HepG2 (cell line): ENCODE data around the gene EGF. TPM values are rescaled to one million over a fixed set of nuclear protein-coding genes. Genes with fewer than 3 reads are reported as not detected.

Experiments
- ATAC-seq: fragments of 200-7000 bp; cut with Tn5 transposase; 3 replicates; pipeline ENCODE4 v1.9.1; 2020; ENCODE audit warnings: mild to moderate bottlenecking, moderate library complexity
- BruUV-seq: library from RNA; stranded (reverse); fragments of 400-500 nt; replicated peaks from 2 replicates; lab custom pipeline; 2021; lab: Mats Ljungman, UMichigan
- CTCF ChIA-PET: fragments of 300-600 bp; formaldehyde crosslinking; extraction: SDS; loops from one replicate; lab custom pipeline; 2021; ENCODE audit warnings: low total read pairs, inconsistent platforms, low intra/inter-chr PET ratio; lab: Yijun Ruan, JAX
- POLR2A ChIA-PET: fragments of 350-600 bp; sonication (Branson Sonifier 250); formaldehyde crosslinking; loops from one replicate; lab custom pipeline; 2020; ENCODE audit warnings: antibody characterized with exemption, inconsistent platforms; lab: Yijun Ruan, JAX
- DNase-seq: peaks from one replicate; pipeline ENCODE4 v3.0.0-alpha.2; 2015; ENCODE audit warnings: low spot score
- FAIRE-seq: peaks from 3 replicates; lab custom pipeline; 2011; peaks lifted over from hg19 to GRCh38; lab: Jason Lieb, UNC
- H2AFZ ChIP-seq: one replicate; pipeline ENCODE4 v1.6.1; 2011; ENCODE audit warnings: low read length, inconsistent platforms
- H3K27ac ChIP-seq: fragments of 300-600 bp; 3 replicates; pipeline ENCODE4 v1.8.0; 2011; ENCODE audit warnings: mixed run types, mild to moderate bottlenecking, mixed read lengths, low read length, inconsistent platforms; ENCODE audit not compliant: insufficient read depth; ENCODE audit errors: extremely low read length
- H3K27me3 ChIP-seq, 2 experiments: fragments of 200-600 bp in 1 of 2; 2 replicates in 1 of 2; 3 replicates in 1 of 2; pipeline versions ENCODE4 v1.6.0 to v1.8.0; 2011; ENCODE audit warnings: low read length in 2 of 2, mild to moderate bottlenecking in 2 of 2, moderate library complexity in 2 of 2, inconsistent platforms in 1 of 2; ENCODE audit not compliant: insufficient read depth in 2 of 2, control insufficient read depth in 1 of 2
- H3K36me3 ChIP-seq, 2 experiments: fragments of 200-600 bp in 1 of 2; replicated peaks in 1 of 2; 2 replicates in 1 of 2; 3 replicates in 1 of 2; pipeline versions ENCODE4 v1.5.1 to v1.8.0; 2011; ENCODE audit warnings: low read length in 2 of 2, inconsistent platforms in 1 of 2; ENCODE audit not compliant: insufficient read depth in 2 of 2, control insufficient read depth in 1 of 2
- H3K4me1 ChIP-seq: 2 replicates; pipeline ENCODE4 v1.5.1; 2012; ENCODE audit warnings: low read length, inconsistent platforms; ENCODE audit not compliant: insufficient read depth
- H3K4me2 ChIP-seq: 2 replicates; pipeline ENCODE4 v1.6.0; 2011; ENCODE audit warnings: low read depth, low read length, inconsistent platforms
- H3K4me3 ChIP-seq, 3 experiments: fragments of 200-600 bp in 1 of 3; sonication (generic), shearing (Covaris generic) in 1 of 3; replicated peaks in 1 of 3; 2 replicates each; pipeline ENCODE4 v1.5.1; 2011 to 2016; ENCODE audit warnings: low read length in 3 of 3, inconsistent platforms in 2 of 3, low read depth in 2 of 3, mild to moderate bottlenecking in 2 of 3, control low read depth in 1 of 3, mixed read lengths in 1 of 3; ENCODE audit not compliant: insufficient read depth in 1 of 3
- H3K79me2 ChIP-seq: one replicate; pipeline ENCODE4 v1.6.1; 2011; ENCODE audit warnings: low read length, inconsistent platforms; ENCODE audit not compliant: insufficient read depth
- H3K9ac ChIP-seq: 2 replicates; pipeline ENCODE4 v1.6.0; 2011; ENCODE audit warnings: mild to moderate bottlenecking, low read depth, low read length, inconsistent platforms; ENCODE audit not compliant: insufficient read depth
- H3K9me3 ChIP-seq: 2 replicates; pipeline ENCODE4 v1.5.1; 2012; ENCODE audit warnings: mild to moderate bottlenecking, low read length
- H4K20me1 ChIP-seq: 2 replicates; pipeline ENCODE4 v1.6.0; 2011; ENCODE audit warnings: inconsistent platforms, mild to moderate bottlenecking, low read length, moderate library complexity; ENCODE audit not compliant: insufficient read depth
- ATM ChIP-seq: fragments of 450-650 bp; IDR thresholded peaks from 2 replicates; pipeline ENCODE4 v1.7.1; 2017; ENCODE audit warnings: mild to moderate bottlenecking, borderline replicate concordance
- CHD2 ChIP-seq: IDR thresholded peaks from 2 replicates; pipeline ENCODE4 v1.6.1; 2011; ENCODE audit warnings: low read depth, low read length, improper control_type of control experiment
- FOXK2 ChIP-seq: fragments of 450-650 bp; IDR thresholded peaks from 2 replicates; pipeline ENCODE4 v1.6.1; 2016
- FOXP1 ChIP-seq, 2 experiments: fragments of 450-650 bp in 1 of 2; IDR thresholded peaks; 2 replicates each; pipeline ENCODE4 v1.6.1; 2017 to 2018; ENCODE audit warnings: antibody characterized with exemption in 1 of 2
- GPN1 ChIP-seq: sonication (generic); formaldehyde crosslinking; IDR thresholded peaks from 2 replicates; pipeline ENCODE4 v1.5.1; 2020; ENCODE audit warnings: missing genetic modification reagents, borderline replicate concordance
- HDAC2 ChIP-seq: sonication (generic); formaldehyde crosslinking; IDR thresholded peaks from 2 replicates; pipeline ENCODE4 v1.4.0; 2020; ENCODE audit warnings: missing genetic modification reagents
- KDM6A ChIP-seq: IDR thresholded peaks from 2 replicates; pipeline ENCODE4 v1.6.1; 2016; ENCODE audit warnings: low read depth
- MED8 ChIP-seq: sonication (generic); formaldehyde crosslinking; IDR thresholded peaks from 2 replicates; pipeline ENCODE4 v1.8.1; 2023; ENCODE audit warnings: mild to moderate bottlenecking, missing genetic modification reagents; ENCODE audit not compliant: insufficient replicate concordance
- NCOA2 ChIP-seq: sonication (generic); formaldehyde crosslinking; IDR thresholded peaks from 2 replicates; pipeline ENCODE4 v1.8.0; 2022; ENCODE audit warnings: inconsistent platforms
- RELA ChIP-seq: sonication (generic); formaldehyde crosslinking; IDR thresholded peaks from 2 replicates; pipeline ENCODE4 v1.4.0; 2020; ENCODE audit warnings: missing genetic modification reagents
- RFX5 ChIP-seq: IDR thresholded peaks from 2 replicates; pipeline ENCODE4 v1.6.1; 2011; ENCODE audit warnings: low read depth, low read length, improper control_type of control experiment
- SSRP1 ChIP-seq: IDR thresholded peaks from 2 replicates; pipeline ENCODE4 v1.6.1; 2016; ENCODE audit warnings: control low read depth
- ZKSCAN1 ChIP-seq: fragments of 150-350 bp; IDR thresholded peaks from 2 replicates; pipeline ENCODE4 v1.6.1; 2014; ENCODE audit warnings: low read length
- ZNF598 ChIP-seq: sonication (generic); formaldehyde crosslinking; IDR thresholded peaks from 2 replicates; pipeline ENCODE4 v1.5.1; 2020; ENCODE audit warnings: mild to moderate bottlenecking, missing genetic modification reagents, borderline replicate concordance
- ZNF850 ChIP-seq: sonication (generic); formaldehyde crosslinking; conservative IDR thresholded peaks from 2 replicates; pipeline ENCODE4 v1.9.0; 2021; ENCODE audit warnings: mild to moderate bottlenecking, missing genetic modification reagents
- WGBS: methylation state at CpG from one replicate; pipeline ENCODE4 v1.1.6; 2017; ENCODE audit warnings: low lambda C conversion rate; 5-methylcytosine and 5-hydroxymethylcytosine counted together
- in situ Hi-C: cut with HindIII; loops from 2 replicates; pipeline ENCODE4 v1.10.0; 2017; ENCODE audit warnings: low pct_unique_long_range_greater_than_20kb; ENCODE audit not compliant: extremely low pct_ligation_motif_present
- intact Hi-C: fragments of 100-400 bp; cut with micrococcal nuclease; formaldehyde crosslinking; loops from one replicate; pipeline ENCODE4 v1.10.0; 2022; ENCODE audit not compliant: unreplicated experiment
- polyA plus RNA-seq, 8 experiments: library from polyadenylated mRNA; depleted of rRNA in 3 of 8; stranded (reverse) in 7 of 8; unstranded in 1 of 8; fragments of >200 nt; fragmentation: Illumina TruSeq in 4 of 8; extraction: Trizol in 4 of 8; gene quantifications; 2 replicates each; pipeline versions ENCODE4 v1.2.1 to v1.2.3, GENCODE V29; 2011 to 2016; ENCODE audit warnings: low read depth in 4 of 8, missing spikeins in 1 of 8, mixed read lengths in 1 of 8; ENCODE audit not compliant: insufficient read depth in 1 of 8
- total RNA-seq, 5 experiments: library from RNA; depleted of rRNA; stranded (reverse); fragments of >200 nt; fragmentation: Illumina TruSeq; extraction: Trizol; gene quantifications; 2 replicates each; pipeline ENCODE4 v1.2.3, GENCODE V29; 2016; ENCODE audit warnings: low read depth in 1 of 5
- TF ChIP-seq, protein P1 (sequence below): sonication (generic); formaldehyde crosslinking; IDR thresholded peaks from 2 replicates; pipeline ENCODE4 v1.4.0; 2020; ENCODE audit warnings: missing genetic modification reagents
- TF ChIP-seq, protein P2 (sequence below): sonication (generic); formaldehyde crosslinking; IDR thresholded peaks from 2 replicates; pipeline ENCODE4 v1.4.0; 2020; ENCODE audit warnings: missing genetic modification reagents

EGF gene
- total and polyA plus RNA-seq, 2 of the 13 experiments (the other 11 are each of a cell fraction or from before 2014, with no cell fraction given): 0.07 to 0.08 TPM

DNA sequence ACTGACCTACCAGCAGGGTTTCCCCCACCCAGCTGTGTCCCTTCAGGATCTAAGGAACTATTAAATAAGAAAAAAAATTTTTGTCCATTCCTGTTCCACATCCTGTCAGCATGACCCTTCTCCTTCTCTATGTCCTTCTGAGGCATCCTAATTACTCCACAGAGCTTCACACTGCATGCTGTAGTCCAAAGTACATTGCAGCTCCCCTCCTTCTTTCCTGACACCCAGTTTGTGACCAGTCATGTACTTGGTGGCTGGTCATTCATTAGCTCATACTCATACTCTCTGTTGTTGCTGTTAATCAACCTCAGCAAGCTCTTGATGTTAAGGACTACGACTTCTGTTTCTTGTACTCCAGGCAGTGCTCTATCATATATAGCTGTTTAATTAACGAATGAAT lies 2.4 kb upstream of the EGF start:
- ATAC-seq (peak; percentile 51; the same call in 1 of the 3 replicates), FAIRE-seq (no peak), DNase-seq (no peak)
- TF ChIP-seq, protein P1, sequence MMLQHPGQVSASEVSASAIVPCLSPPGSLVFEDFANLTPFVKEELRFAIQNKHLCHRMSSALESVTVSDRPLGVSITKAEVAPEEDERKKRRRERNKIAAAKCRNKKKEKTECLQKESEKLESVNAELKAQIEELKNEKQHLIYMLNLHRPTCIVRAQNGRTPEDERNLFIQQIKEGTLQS (CRISPR knock-in tag): no peak
- TF ChIP-seq FOXP1 (IDR thresholded peaks at IDR 0.05): no peak
- no peak for TF ChIP-seq FOXP1 (CRISPR knock-in tag; IDR thresholded peaks at IDR 0.05)
- TF ChIP-seq ZNF850 (CRISPR knock-in tag): no peak
- H4K20me1 ChIP-seq: no peaks in the 10 kb centered on the region
- H3K36me3 ChIP-seq: no peaks in the 10 kb centered on the region
- H3K9ac ChIP-seq: no peak overlapping the region
- H3K9me3 ChIP-seq: no peaks in the 10 kb centered on the region
- H3K4me2 ChIP-seq: no peak overlapping the region
- no peak overlapping the region for H3K4me3 ChIP-seq
- in situ Hi-C loops (no loop called here), intact Hi-C loops (no loop called here)
- H3K27ac ChIP-seq: no peak overlapping the region
- CTCF ChIA-PET: no interaction called here
- no peak overlapping the region for H2AFZ ChIP-seq
- WGBS: 0% methylated on average over 2 of the region's 2 CpGs
- peaks cover 0 to 29% of the 10 kb centered on the region in 2 experiments; a peak in 2 of 5 replicates for H3K27me3 ChIP-seq
- POLR2A ChIA-PET: no interaction called here
- H3K4me1 ChIP-seq: no peaks in the 10 kb centered on the region
- BruUV-seq: no TSS peak
- H3K79me2 ChIP-seq: no peaks in the 10 kb centered on the region

DNA sequence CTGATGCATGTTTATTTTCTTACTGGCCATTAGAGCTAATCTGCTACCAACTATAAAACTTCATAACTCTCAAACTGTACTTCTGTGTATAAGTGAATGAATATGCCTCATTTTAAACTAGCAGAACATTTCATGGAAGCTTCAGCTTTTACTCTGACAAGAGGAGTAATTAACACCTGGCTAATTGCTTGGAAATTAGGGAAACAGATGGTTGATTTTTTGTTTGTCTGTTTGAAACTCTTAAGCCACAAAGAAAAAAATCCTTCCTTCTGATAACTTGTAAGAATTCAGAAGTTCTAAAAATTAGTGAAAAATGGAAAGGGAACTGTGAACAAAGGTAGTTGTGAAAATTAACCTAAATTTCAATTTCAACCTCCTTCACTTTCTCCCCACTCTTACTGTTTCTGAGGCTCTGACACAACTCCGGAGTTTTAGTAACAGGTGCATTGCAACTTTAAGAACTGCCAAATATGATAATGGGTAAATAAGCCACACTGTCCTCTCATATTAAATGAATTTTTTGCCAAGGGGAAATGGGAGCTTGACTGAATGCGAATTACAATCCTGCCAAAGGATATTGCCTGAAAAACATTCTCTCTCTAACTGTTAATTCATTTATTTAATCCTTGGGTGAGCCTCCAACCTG lies 1.0 kb downstream of the EGF start:
- H3K79me2 ChIP-seq: no peaks in the 10 kb centered on the region
- H3K4me2 ChIP-seq: no peak overlapping the region
- intact Hi-C loops (no loop called here), in situ Hi-C loops (no loop called here)
- no TSS peak for BruUV-seq
- H4K20me1 ChIP-seq: no peaks in the 10 kb centered on the region
- H2AFZ ChIP-seq: no peak overlapping the region
- H3K4me1 ChIP-seq: no peaks in the 10 kb centered on the region
- H3K27me3 ChIP-seq: peaks cover 0 to 40% of the 10 kb centered on the region in 2 experiments; a peak in 2 of 5 replicates
- no peak for ATAC-seq
- no peaks in the 10 kb centered on the region for H3K36me3 ChIP-seq
- no peak overlapping the region for H3K4me3 ChIP-seq
- WGBS: 6% methylated on average over 2 of the region's 2 CpGs
- ChIA-PET POLR2A (no interaction called here), CTCF (no interaction called here)
- DNase-seq: no peak
- H3K9me3 ChIP-seq: no peaks in the 10 kb centered on the region
- FAIRE-seq: no peak
- no peak overlapping the region for H3K27ac ChIP-seq
- no peak overlapping the region for H3K9ac ChIP-seq
- TF ChIP-seq RELA (CRISPR knock-in tag) (no peak), ZKSCAN1 (no peak), ATM (no peak), KDM6A (CRISPR knock-in tag) (no peak), NCOA2 (CRISPR knock-in tag) (no peak), MED8 (CRISPR knock-in tag) (no peak), ZNF598 (no peak), SSRP1 (CRISPR knock-in tag) (no peak), CHD2 (no peak), FOXK2 (no peak), HDAC2 (CRISPR knock-in tag) (no peak), RFX5 (no peak), GPN1 (CRISPR knock-in tag) (no peak)
- TF ChIP-seq, protein P2, sequence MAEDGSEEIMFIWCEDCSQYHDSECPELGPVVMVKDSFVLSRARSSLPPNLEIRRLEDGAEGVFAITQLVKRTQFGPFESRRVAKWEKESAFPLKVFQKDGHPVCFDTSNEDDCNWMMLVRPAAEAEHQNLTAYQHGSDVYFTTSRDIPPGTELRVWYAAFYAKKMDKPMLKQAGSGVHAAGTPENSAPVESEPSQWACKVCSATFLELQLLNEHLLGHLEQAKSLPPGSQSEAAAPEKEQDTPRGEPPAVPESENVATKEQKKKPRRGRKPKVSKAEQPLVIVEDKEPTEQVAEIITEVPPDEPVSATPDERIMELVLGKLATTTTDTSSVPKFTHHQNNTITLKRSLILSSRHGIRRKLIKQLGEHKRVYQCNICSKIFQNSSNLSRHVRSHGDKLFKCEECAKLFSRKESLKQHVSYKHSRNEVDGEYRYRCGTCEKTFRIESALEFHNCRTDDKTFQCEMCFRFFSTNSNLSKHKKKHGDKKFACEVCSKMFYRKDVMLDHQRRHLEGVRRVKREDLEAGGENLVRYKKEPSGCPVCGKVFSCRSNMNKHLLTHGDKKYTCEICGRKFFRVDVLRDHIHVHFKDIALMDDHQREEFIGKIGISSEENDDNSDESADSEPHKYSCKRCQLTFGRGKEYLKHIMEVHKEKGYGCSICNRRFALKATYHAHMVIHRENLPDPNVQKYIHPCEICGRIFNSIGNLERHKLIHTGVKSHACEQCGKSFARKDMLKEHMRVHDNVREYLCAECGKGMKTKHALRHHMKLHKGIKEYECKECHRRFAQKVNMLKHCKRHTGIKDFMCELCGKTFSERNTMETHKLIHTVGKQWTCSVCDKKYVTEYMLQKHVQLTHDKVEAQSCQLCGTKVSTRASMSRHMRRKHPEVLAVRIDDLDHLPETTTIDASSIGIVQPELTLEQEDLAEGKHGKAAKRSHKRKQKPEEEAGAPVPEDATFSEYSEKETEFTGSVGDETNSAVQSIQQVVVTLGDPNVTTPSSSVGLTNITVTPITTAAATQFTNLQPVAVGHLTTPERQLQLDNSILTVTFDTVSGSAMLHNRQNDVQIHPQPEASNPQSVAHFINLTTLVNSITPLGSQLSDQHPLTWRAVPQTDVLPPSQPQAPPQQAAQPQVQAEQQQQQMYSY (CRISPR knock-in tag): no peak
